HCEC 1CT (cell line): ENCODE results near the gene TAF11L2.
"Not testable (repeated sequence)": the region's sequence is repeated elsewhere in the genome, so short reads cannot be mapped to it uniquely, and the experiment has no call there.

Source experiments
- DNase-seq: peaks from one replicate; pipeline ENCODE4 v3.0.0-alpha.2; 2017

The TAF11L2 gene

DNA sequence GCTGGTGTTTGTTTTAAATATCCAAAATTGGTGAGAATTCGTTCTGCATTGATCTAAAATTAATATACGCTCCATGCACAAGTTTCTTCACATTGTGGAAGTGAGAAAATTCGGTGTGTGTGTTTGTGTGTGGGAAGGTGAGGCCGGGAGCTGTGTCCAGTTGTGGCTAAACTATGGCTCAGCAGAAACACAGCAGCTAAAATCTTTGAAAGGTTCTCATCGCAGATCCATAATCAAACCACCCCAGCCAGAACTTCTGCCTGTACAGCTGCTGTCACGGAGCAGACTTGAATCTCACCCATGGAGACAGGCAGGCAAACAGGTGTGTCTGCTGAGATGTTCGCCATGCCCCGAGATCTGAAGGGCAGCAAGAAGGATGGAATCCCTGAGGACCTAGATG, at the start of gene TAF11L2:
Gene TAF11L2, plus strand, starts transcription at position 301 of the 400 bp plus-strand sequence.
- DNase-seq, result not testable (repeated sequence)

DNA sequence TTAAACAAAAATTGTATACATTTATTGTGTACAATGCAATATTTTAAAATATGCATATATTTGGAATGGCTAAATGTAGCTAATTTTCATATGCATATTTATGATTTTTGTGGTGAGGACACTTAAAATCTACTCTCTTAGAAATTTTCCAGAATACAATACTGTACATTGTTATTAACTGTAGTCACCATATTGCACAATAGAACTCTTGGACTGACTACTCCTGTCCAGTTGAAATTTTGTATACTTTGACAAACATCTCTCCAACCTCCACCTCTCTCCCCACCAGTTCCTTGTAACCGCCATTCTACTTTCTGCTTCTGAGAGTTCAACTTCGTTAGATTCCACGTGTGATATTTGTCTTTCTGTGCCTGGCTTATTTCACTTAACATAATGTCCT, 49.2 kb upstream of the TAF11L2 start:
- DNase-seq, result peak; percentile 59

- DNase-seq, result no peak
These were observed 45.1 kb upstream of the TAF11L2 start for GRCh38 chr5:17452936-17453335.

DNA sequence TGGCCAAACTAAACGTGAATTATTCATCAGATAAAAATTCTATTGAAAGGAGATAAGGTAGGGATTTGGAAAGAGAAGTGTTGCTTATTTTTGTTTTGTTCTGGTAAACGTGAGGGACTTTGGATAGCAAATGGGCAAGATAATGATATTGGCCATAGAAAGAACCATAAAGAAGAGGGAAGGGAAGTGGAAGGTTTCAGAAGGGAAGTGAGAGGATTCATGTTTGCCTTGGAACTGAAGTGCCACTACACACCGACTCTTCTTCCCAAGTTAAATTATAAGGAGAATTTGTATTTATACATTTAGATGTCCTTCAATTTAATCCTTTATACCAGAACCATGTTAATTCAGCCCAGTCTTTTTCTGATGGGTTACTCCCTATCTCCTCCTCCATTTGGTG, 42.1 kb upstream of the TAF11L2 start:
- DNase-seq, result no peak

- DNase-seq, result no peak
These were observed 36.2 kb upstream of the TAF11L2 start for GRCh38 chr5:17461793-17462192.

- no peak for DNase-seq
These were observed 34.4 kb upstream of the TAF11L2 start for GRCh38 chr5:17463653-17464052.

- DNase-seq, result no peak
These were observed 28.0 kb upstream of the TAF11L2 start for GRCh38 chr5:17470064-17470463.

DNA sequence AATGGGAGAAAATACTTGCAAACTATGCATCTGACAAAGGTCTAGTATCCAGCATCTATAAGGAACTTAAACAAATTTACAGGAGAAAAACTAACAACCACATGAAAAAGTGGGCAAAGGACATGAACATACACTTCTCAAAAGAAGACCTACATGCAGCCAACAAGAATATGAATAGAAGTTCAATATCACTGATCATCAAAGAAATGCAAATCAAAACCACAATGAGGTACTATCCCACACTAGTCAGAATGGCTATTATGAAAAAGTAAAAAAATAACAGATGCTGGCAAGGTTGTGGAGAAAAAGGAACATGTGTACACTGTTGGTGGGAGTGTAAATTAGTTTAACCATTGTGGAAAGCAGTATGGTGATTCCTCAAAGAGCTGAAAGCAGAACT, 23.0 kb upstream of the TAF11L2 start:
- DNase-seq, result not testable (repeated sequence)

DNA sequence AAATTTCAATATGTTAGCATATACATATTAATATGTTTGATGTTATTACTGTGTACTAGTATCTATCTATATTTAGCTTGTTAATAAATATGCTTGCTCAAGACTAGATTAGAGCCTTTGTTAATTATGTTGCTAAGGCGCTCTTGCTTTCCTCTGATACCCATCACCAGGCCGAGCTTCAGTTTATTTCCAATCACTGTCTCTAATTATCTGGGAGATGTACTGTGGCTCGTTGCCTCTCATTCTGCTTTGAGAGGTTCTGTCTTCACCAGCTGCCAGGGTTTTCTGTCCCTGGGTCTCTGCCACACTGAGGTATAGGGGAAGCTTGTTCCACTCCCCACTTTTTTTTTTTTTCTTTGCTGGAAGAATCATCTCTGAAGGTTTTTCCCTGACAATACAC, 21.0 kb upstream of the TAF11L2 start:
- no peak for DNase-seq

DNA sequence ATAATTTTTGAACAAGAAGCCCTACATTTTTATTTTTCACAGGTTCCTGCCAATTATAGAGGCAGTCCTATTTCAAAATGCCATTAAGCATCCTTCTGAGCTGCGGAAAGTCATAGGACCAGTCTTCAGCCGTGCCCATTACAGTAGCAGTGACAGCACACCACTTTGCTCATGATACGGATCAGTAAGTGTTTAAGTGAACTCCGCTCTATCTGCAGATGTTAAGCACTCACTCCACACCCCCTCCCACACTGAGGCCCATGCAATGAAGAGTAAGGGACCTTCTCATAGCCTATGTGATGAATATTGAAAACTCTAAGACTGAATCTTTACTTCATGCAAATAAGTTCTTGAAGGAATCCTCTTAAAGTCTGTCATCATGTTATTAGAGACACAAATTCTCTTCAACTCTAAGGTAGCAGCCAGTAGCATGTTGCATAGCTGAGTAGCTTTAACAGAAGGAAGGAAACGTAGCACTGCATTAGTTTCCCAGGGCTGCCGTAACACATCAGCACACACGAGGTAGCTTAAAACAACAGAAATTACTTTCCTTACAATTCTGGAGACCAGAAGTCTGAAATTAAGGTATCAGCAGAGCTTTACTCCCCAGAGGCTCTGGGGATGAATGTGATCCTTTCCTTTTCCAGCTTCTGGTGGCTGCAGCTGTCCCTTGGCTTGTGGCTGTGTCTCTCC, 20.3 kb upstream of the TAF11L2 start:
- no peak for DNase-seq

GRCh38 chr5:17481378-17481777, 16.7 kb upstream of the TAF11L2 start:
- DNase-seq, result no peak

- no peak for DNase-seq
These were observed 15.2 kb upstream of the TAF11L2 start for GRCh38 chr5:17482790-17483189.

DNA sequence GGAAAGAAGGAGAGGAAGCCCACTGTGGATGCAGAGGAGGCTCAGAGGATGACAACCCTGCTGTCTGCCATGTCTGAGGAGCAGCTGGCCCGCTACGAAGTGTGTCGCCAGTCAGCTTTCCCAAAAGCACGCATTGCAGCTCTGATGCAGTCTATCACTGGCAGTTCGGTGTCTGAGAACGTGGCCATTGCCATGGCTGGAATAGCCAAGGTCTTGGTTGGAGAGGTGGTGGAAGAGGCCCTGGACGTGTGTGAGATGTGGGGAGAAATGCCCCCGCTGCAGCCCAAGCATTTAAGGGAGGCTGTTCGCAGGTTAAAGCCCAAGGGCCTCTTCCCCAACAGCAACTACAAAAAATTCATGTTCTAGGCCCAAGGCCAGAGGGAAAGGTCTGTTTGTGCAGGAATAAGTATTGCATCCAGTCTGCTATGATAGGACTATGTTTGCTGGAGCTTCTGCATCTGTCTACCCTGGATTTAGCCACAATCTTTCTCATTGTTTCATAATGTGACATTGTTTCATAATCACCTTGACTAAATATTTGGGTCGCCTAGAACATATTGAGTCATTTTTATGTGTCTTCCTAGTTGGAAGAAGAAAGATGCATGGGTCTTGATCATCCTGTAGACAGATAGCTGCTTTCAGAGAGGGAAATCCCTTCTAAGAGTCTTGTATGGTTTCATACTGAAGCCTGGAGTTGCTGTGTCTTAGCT, 11.4 kb upstream of the TAF11L2 start:
- not testable (repeated sequence) for DNase-seq

GRCh38 chr5:17487174-17487512, 10.9 kb upstream of the TAF11L2 start:
- DNase-seq, result no peak

DNA sequence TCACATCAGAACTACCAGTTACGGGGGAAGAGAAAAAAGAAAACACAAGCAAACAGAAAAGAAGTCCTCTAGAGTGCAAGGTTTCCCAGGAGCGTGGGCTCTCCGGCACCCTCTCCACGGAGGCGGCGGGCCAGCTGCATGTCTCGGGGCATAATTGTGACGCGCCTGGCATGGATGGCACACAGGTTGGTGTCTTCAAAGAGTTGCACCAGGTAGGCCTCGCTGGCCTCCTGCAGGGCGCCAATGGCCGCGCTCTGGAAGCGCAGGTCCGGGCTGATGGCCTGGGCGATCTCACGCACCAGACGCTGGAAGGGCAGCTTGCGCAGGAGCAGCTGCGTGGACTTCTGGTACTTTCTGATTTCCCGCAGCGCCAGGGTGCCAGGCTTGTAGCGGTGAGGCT, 6.8 kb upstream of the TAF11L2 start:
- DNase-seq, result not testable (repeated sequence)

DNA sequence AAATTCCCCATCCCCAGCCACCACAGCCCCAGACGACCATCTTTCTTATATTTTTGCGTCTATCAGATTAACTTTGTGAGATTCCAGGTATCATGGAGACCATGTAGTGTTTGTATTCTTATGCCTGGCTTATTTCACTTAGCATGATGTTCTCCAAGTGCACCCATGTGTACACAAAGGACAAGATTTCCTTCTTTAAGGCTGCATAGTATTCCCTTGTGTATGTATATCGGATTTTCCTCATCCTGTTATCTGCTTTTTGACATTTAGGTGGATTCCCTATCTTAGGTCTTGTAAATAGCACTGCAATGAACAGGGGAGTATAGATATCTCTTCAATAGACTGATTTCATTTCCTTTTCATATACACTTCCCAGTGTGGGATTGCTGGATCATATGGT, 5.3 kb upstream of the TAF11L2 start:
- DNase-seq, result no peak

- DNase-seq, result no peak
These were observed 585 bp upstream of the TAF11L2 start for GRCh38 chr5:17497446-17497845.

DNA sequence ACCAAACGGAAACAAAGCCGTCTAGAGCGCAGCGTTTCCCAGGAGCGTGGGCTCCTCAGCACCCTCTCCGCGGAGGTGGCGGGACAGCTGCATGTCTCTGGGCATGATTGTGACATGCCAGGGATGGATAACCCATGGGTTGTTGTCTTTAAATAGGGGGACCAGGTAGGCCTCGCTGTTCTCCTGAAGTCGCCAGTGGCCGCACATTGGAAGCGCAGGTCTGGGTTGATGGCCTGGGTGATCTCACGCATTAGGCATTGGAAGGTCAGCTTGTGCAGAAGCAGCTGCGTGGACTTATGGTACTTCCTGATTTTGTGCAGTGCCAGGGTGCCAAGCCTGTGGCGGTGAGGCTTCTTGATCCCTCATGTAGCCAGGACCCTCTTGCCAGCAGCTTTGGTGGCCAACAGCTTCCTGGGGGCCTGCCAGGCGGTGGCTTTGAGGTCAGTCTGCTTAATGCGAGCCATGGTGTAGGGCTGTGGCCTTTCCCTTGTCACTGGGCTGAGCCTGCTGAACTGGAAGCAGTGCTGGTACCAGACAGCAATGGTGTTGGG, 13.8 kb downstream of the TAF11L2 start:
- no peak for DNase-seq

DNA sequence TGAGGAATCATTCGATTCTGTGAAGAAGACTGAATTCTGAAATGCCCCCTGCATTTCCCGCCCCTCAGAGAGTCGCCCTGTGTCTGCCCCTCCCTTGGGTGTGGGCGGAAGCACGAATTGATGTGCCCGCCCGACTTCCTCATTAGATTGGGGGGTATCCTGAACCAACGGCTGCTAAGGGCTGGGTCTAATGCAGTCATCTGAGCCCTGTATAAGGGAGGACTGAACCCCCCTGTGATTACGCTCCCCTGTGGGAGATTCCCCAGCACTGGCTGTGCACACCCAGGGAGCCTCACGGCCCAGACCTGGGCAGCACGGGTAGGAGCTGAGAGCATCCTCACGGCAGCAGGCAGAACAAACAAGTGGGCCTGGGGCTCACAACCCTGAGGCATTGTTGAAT, 19.5 kb downstream of the TAF11L2 start:
- DNase-seq, result not testable (repeated sequence)

GRCh38 chr5:17518067-17518466, 20.0 kb downstream of the TAF11L2 start, which contains the start of gene TAF11L3:
Gene TAF11L3 (plus strand): TSS chr5:17518367.
- not testable (repeated sequence) for DNase-seq

DNA sequence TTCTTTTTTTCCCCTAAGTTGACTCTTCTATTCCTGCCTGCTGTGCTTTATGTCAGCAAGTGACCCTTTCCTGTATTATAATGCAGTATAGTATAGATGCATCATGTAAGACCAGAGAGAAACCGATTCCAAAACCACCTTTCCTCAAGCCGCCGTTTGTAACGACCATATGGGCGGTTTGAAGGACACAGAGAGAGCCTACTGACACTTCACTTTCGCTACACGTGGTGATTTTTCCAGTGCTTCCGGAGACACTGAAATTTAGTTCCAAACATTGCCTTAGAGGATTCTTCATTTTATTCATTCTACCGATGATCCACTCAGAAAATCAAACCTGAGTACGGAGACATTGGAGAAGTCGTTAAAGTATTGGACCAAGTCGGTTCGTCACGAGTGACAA, 21.5 kb downstream of the TAF11L2 start:
- not testable (repeated sequence) for DNase-seq

GRCh38 chr5:17521501-17521900, 23.5 kb downstream of the TAF11L2 start, which contains the start of gene TAF11L4:
Gene TAF11L4 (plus strand): TSS chr5:17521801.
- DNase-seq, result not testable (repeated sequence)

DNA sequence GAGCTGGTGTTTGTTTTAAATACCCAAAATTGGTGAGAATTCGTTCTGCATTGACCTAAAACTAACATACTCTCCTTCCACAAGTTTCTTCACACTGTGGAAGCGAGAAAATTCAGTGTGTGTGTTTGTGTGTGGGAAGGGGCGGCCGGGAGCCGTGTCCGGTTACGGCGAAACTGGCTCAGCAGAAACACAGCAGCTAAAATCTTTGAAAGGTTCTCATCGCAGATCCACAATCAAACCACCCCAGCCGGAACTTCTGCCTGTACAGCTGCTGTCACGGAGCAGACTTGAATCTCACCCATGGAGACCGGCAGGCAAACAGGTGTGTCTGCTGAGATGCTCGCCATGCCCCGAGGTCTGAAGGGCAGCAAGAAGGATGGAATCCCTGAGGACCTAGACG, 26.9 kb downstream of the TAF11L2 start, which contains the start of gene TAF11L5:
Gene TAF11L5, plus strand, starts transcription at position 301 of the 400 bp plus-strand sequence.
- not testable (repeated sequence) for DNase-seq

DNA sequence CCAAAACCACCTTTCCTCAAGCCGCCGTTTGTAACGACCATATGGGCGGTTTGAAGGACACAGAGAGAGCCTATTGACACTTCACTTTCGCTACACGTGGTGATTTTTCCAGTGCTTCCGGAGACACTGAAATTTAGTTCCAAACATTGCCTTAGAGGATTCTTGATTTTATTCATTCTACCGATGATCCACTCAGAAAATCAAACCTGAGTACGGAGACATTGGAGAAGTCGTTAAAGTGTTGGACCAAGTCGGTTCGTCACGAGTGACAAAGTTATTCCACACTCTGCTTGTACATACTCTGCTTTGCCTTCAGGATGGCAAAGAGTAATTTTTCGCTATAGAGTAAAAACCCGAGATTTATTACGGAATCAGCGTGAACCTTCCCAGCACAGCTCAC, 28.5 kb downstream of the TAF11L2 start:
- not testable (repeated sequence) for DNase-seq
